DMS53 (cell line): ENCODE results near the gene ATP2B2.

Source experiments
- DNase-seq: peaks from one replicate; lab custom pipeline; 2025; lab: John Stamatoyannopoulos, UW

ATP2B2 gene

GRCh38 chr3:10493202-10493589 is 12.2 kb downstream of the ATP2B2 start:
- DNase-seq, result no peak

GRCh38 chr3:10492364-10493201 is 12.8 kb downstream of the ATP2B2 start:
- DNase-seq, result no peak

- no peak for DNase-seq
Measured at GRCh38 chr3:10489746-10490483, 15.5 kb downstream of the ATP2B2 start.

- DNase-seq, result no peak
Measured at GRCh38 chr3:10487988-10488633, 17.3 kb downstream of the ATP2B2 start.

DNA sequence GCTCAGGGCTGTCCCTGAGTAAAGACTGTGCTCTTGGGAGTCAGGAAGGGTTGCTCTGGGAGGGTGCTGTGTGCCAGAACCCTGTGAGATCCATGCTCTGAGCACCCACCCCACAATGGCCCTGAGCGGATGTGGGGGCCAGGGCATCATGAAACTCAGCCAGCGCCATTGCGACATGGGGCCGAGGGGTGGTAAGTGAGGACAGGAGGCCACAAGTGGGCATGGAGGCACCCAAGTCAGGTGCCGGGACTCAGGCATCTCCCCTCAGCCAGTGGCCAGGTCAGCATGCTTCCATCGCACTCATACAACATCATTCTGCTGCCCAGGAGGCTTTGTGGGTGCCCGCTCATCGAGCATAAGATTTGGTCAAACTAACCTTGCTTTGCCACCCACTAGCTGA is 19.6 kb downstream of the ATP2B2 start:
- no peak for DNase-seq

DNA sequence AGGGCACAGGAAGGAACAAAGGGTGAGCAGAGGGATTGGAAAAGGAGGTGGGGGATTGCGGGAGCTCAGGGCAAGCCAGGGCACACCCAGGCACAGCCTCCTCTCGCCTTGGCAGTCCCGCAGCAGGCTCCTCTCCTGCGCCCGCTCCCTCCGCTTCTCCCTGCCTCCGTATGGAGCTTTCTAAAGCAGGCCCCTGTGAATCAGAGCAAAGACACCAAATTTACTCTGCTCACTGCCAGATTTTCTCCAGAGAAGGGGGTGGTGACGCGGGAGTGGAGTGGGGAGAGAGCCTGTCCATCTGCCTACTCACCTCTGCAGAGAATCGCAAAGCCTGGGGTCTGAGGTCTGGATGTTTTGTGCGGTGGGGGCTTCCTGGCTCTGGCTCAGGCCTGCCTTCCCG is 20.0 kb downstream of the ATP2B2 start:
- DNase-seq, result no peak

DNA sequence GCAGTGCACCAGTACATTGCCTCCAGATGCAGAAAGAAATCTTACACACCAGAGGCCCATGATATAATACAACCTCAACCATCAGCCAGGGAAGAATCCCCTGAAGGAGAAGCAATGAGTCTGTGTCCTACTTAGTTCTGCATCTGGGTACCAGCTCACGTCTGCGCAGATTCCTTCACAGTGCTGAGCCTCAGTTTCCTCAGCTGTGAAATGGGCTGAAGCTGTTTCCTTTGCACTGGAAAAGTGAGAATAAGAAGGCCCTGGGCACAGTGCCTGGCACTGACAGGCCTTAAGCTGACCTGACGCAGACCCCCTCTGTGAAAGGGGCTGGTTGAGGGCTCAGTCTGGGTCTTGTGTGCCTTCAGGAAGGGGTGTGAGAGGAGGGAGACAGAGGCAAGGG is 20.7 kb downstream of the ATP2B2 start:
- no peak for DNase-seq

DNA sequence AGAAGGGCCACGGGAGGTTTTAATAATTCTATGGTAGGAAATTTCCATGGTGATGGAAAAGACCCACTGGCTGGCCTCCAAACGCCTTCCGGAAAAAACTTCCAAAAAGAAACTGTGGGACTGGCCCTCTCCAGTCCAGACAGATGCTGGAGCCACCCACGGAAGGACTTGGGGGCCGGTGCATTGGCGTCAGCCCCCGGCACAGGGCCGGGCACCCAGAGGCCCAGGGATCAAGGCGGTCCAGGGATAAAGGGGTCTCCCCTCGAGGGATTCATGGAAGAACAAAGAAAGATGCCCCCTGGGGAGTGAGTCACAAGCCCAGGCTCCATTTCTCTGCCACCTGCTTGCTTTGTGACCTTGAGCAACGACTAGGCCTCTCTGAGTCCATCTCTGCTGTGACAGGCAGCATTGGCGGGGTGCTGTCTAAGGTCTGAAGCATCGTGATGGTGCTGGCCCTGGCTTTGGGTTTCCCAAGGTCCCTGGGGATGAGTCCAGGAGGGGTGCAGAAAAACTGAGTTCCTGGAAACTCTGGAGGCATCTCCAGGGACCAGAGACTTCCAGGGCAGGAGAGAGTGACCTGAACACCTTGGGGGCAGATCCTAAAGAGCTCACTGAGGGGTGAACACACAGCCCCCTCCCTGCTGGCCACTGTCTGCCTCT is 21.6 kb downstream of the ATP2B2 start:
- DNase-seq, result no peak

DNA sequence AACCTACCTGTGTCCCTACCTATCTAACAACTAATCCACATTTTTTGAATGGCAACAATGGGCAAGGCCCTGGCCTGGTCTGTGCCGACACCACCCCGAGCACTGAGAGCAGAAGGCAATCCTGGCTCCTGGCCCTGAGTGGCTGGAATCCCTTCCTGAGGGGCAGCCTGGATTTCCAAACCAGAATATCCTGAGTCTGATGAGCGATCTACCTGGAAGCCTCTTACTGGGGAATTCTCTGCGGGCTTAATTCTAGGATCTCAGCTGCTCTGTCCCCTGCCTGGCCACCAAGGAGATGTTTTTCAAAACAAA is 22.1 kb downstream of the ATP2B2 start:
- no peak for DNase-seq

DNA sequence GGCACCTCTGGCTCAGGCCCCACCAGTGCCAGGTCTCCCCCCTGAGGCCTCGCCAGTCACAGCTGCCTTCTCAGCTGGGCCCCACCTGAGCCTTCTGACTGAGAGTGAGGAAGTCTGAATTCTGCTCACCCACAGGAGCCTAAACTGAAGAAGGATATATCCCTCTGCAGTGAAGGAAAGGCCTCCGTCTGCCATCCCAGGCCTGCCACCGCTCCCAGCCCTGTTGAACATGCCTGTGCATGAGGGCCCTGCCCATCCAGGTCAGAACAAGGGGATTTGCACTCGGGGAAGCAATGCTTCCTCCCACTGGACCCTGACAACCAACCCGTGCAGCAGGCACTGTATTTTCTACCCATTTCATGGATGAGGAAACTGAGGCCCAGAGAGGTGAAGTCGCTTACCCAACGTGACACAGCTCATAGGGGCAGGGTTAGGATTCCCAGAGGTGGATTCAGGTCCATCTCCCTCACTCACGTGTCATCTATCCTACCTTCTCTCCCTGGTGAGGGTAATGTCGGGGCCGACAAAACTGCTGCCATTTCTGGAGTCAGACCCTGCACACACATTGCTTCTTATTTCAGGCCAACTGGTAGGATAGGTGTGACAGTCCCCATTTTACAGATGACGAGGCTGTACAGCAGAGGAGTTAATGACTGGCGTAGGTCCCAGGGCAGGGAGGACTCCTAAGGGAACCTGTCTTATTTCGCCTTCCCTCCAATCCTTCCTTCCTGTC is 22.6 kb downstream of the ATP2B2 start:
- no peak for DNase-seq

DNA sequence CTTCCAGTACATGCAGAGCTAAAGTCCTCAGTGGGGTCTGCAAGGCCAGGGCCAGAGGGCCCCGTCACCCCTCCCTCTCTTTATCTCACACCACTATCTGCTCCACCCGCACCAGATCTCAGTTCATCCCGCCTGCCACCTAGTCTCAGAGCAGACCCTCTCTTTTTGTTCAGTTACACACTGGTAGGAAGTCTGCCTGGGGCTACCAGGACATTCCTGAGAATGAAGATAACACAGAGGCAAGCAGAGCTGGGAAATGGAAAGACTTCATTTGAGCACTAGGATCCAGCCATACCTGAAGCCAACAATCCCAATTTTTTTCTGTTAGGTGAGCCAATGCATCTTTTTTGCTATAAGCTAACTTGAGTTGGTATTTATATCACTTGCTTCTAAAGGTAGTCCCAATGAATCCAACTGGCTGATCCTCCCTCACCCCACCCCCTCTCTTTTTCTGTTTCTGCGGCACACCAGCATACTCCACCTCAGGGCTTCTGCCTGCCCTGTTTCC is 24.5 kb downstream of the ATP2B2 start:
- DNase-seq, result no peak

DNA sequence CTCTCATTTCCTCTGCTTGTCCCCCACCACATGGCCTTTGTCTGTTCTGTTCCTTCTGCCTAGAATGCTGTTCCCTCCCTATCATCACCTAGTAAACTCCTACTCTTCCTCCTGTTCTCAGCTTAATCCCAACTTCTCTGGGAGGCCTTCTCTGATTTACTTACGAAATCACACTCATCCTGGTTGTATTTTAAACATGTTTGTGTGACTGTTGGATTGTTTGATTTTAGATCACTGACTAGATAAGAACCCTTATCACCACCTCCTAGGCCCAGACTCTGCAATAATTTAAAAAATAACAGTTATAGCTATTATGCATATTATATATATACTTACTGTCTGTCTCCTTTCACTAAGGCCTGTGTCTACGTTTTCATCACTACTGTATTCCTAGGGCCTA is 26.1 kb downstream of the ATP2B2 start:
- no peak for DNase-seq

- DNase-seq, result no peak
Measured at GRCh38 chr3:10475983-10476382, 29.4 kb downstream of the ATP2B2 start.

GRCh38 chr3:10474847-10475246 is 30.5 kb downstream of the ATP2B2 start:
- no peak for DNase-seq

DNA sequence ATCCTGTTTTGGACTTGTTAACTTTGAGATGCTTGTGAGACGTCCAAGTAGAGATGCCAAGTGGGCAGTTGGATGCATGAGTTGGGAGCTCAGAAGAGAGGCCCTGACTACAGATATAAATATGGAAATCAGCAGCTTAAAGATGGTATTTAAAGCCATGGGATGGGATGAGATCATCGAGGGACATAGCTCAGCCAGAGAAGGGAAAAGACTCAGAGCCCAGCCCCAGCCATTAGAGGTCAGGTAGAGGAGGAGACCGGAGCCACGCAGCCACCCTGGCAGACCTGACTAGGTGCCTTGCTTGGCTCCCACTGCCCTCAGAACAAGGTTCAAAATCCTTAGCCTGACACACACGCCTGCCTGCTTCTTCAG is 31.1 kb downstream of the ATP2B2 start:
- DNase-seq, result no peak

DNA sequence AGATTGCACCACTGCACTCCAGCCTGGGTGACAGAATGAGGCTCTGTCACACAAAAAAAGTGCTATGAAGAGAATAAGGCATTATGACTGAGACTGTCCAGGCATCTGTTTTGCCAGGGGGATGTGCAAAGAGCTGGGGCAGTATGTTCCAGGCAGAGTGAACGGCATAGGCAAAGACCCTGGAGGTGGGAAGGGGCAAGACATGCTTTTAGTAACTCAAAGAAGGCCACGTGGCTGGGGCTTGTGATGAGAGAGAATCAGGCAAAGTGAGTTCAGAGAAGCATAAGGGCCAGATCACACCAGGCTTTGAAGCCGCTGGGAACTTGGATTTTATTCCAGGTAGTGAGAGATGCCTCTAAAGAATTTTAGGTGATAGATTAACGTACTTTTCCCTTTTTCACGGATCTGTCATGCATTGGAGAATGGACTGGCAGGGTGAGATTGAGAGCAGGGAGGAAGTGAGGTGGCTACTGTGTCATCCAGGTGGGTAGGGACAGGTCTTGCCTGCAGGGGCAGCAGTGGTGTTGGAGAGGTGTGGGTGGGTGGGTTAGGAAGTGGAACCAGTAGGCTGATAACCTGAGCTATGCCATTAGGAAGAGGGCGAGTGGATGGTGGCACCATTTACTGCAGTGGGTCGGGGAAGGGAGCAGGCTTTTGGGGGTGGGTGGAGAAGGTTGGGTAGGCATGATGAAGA is 31.7 kb downstream of the ATP2B2 start:
- no peak for DNase-seq

- DNase-seq, result no peak
Measured at GRCh38 chr3:10472877-10473440, 32.4 kb downstream of the ATP2B2 start.

- DNase-seq, result peak; percentile 43
Measured at GRCh38 chr3:10471054-10471688, 34.2 kb downstream of the ATP2B2 start.

DNA sequence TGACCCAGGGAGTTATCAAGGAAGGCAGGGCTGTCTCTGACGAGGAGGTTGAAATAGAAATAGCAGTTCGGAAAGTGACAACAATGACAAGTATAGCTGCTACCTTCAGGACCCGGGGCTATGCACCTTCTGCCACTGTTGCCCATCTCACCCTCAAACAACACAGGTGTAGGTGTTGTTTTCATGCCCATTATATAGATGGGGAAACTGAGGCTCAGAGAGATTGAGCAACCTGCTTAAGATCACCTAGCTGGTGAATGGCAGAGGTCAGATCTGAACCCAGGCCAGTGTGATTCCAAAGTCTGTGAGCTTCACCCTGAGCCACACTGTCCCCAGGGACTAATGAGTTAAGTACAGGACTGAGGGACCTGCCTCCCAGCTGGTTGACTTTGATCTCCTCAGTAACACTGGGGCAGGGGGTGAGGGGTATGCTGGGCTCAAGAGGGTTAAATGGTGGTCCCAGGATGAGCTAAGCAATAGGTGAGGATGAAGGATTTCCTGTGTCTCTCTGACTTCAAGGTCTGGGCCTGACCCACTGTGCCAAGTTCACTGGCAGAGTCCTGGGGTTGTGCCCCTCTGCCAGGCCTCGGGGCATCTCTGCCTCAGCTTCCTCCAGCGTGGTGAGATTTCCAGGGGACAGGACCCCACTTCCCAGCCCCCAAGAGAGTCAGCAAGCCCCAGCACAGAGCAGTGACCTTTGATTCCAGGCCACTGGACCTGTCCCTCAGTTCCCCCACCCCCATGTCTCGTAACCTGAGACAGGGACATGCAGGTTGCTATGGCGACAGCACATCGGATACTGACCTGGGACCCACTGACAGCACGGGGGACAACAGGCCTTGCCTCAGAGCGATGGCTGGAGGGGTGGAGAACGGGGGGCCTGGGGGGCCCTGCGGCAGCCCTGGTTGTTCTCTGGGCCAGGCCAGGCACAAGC is 35.0 kb downstream of the ATP2B2 start:
- DNase-seq, result peak; percentile 55
